GM12873 (cell line): Measurements from ENCODE around the gene NTSR1.

Experiments
- TF ChIP-seq, protein P1 (sequence below): IDR thresholded peaks from 2 replicates; pipeline ENCODE4 v1.5.1; 2012; ENCODE audit warnings: low read depth, mild to moderate bottlenecking, moderate library complexity, low read length, control low read depth; ENCODE audit not compliant: insufficient read depth; ENCODE audit errors: missing control alignments

Gene NTSR1

DNA sequence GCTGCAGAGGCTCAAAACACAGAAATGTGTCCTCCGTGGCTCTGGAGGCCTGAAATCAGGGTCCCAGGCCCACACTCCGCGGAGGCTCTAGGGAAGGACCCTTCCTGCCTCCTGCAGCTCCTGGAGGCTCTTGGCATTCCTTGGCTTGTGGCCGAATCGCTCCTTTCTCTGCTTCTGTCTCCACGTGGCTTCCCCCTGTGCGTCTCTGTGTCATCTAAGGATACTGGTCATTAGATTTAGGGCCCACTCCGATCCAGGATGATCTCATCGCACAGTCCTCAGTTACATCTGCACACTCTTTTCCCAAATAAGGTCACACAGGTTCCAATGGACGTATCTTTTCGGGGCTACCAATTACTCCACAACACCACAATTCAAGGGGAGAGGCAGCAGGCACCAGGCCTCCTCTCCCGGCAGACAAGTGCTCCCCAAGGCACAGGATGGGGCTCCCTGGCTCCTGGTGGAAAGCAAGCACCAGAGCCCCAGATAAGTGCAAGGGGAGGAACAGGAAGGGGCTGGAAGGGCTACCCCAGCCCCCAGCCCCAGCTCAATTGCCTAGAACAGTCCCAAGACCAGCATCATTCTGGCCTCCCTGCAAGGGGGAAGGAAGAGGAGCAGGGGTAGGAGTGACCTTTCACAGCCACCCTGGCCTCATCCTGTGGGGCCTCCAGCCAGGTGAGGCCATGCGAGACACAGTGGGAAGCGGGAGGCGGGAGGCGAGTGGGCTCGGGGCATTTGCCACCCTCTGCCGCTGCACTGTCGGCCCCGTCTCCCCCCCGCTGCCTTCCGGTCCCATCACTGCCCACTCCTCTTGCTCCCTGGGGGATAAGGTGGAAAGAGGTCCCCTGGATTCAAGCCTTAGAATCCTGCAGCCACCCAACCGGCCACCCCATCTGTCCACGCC is 16.3 kb downstream of the NTSR1 start:
- TF ChIP-seq, protein P1, sequence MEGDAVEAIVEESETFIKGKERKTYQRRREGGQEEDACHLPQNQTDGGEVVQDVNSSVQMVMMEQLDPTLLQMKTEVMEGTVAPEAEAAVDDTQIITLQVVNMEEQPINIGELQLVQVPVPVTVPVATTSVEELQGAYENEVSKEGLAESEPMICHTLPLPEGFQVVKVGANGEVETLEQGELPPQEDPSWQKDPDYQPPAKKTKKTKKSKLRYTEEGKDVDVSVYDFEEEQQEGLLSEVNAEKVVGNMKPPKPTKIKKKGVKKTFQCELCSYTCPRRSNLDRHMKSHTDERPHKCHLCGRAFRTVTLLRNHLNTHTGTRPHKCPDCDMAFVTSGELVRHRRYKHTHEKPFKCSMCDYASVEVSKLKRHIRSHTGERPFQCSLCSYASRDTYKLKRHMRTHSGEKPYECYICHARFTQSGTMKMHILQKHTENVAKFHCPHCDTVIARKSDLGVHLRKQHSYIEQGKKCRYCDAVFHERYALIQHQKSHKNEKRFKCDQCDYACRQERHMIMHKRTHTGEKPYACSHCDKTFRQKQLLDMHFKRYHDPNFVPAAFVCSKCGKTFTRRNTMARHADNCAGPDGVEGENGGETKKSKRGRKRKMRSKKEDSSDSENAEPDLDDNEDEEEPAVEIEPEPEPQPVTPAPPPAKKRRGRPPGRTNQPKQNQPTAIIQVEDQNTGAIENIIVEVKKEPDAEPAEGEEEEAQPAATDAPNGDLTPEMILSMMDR = no peak

DNA sequence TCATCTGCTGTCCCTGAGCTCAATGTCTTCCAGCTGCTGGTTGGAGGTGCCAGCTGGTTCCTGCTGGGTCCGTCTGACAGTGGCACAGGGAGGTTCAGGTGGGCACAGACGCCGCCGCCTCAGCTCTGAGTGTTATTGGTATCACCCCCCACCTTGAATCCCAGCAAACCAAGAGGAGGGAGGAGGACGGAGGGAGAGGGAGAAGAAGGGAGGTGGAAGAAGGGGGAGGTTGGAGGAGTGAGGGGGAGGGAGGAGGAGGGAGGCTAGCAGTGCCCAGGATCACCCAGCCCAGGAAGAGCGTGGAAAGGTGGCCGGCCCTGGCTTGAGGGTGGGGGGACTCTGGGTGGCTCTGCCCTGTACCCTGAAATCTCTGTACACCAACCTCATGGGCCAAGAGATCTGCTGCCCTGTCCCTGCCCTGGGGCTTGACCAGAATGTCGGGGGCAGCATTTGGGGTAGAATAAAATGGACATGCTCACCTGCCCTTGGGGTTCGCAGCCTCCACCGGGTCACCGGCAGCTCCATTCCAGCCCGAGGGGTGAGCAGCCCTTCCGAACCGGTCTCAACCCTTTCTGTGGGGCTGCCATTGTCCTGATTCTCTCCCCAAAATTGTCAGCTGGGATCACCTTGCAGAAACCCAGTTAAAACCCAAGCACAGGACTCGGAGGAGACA is 17.1 kb downstream of the NTSR1 start:
- TF ChIP-seq, protein P1 = no peak

DNA sequence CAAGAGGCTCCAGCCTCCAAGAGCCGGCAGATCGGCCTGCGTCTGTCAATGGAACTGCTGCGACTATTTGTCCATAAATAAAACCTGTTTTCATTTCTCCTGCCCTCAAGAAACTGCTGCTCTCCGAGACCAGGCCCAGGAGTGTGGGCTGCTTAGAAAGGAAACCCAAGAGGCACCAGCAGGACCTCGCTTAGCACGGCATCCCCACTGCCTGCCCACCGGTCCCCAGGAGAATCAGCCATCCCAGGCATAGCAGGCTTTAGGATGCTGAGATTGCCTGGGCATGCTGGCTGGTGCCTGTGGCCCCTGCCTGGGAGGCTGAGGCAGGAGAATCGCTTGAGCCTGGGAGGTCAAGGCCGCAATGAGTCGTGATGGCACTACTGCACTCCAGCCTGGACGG is 17.6 kb downstream of the NTSR1 start:
- TF ChIP-seq, protein P1 = no peak

DNA sequence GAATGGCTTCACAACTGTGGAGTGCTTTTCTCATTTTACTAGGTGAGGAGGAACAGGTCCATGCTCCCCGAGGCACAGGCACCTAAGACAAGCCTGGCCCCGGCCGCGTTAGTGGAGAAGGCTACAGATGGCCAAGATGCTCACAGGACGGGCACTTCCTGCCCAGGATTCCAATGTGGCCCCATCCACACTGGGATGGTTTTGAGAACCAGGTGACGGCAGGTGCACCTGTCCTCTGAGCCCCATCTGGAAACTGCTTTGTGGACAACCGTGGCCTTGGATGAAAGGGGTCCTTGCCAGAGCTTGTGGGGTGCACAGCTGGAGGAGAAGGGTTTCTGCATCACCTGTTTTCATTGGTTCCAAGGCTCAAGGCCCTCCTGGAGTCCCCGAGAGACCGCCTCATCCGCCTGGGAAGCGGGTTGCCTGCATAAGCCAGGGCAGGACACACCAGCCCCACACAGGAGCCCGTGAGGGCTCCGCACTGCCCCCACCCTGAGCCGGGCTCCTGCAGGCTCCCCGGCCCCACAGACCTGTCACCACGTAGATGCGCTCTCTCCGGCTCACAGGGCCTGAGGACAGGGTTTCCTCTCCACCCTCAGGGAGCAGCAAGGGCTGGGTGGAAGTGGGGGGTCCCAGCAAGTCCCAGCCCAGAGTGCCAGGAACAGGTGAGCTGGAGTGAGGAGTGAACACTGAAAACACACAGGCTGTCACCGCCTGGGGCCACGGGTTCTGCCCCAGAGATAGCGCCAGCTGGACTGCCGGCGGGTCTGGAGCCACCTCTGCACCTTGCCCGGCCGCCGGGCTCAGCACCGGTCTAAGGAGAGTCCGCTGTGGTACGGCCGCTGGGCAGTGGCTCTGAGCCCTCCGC is 18.3 kb downstream of the NTSR1 start:
- TF ChIP-seq, protein P1 = no peak

- TF ChIP-seq, protein P1 = no peak
Measured at GRCh38 chr20:62727584-62728027, 19.0 kb downstream of the NTSR1 start.

DNA sequence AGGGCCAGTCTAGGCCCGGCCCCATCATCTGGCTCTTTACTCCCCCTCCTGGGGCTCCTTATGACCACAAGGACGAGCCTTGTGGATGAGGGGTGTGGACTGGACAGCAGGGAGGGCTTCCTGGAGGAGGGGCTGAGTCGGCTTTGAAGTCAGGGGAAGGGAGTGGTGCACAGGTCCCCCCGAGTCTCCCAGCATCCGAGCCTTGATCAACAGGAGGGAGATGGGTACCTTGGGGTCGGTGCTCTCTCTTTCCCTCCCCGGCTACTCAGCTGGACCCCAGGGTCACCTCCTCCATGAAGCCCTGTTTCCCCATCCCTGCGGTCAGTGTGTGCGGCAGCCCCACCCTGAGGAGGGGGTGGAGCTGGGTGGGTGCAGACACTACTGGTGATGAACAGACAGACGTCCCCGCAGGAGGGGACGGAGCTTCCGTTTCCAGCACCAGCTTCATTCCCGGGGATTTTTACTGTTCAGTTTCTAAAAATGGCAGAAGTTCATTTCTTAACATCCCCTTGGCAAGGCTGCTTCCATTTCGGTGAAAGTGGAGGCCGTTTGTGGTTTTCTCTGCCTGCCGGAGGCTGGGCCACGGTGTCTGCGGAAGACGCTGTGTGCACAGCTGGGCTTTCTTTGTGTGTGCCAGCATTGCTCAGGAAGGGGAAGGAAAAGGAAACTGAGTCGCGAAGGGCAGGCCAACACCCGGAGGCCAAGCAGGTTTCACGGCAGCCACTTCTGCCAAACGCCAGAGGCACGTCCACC is 19.6 kb downstream of the NTSR1 start:
- TF ChIP-seq, protein P1 = no peak
